SK-N-SH (cell line): ENCODE measurements around the gene ADAMTS17.

ENCODE experiments used
- CHD2 ChIP-seq: fragments of 150-350 bp; IDR thresholded peaks from 2 replicates; pipeline ENCODE4 v1.6.1; 2018; ENCODE audit warnings: low read length; ENCODE audit not compliant: partially characterized antibody
- EP300 ChIP-seq, 2 experiments: IDR thresholded peaks; 2 replicates each; pipeline versions ENCODE4 v1.4.0 to v1.6.1; 2012; ENCODE audit warnings: borderline replicate concordance in 1 of 2, low read depth in 1 of 2, low read length in 1 of 2
- FOXJ3 ChIP-seq: sonication (generic); formaldehyde crosslinking; IDR thresholded peaks from 2 replicates; pipeline ENCODE4 v1.5.1; 2020; ENCODE audit warnings: mild to moderate bottlenecking, missing genetic modification reagents
- FOXM1 ChIP-seq: IDR thresholded peaks from 2 replicates; pipeline ENCODE4 v1.4.0; 2012; ENCODE audit warnings: low read depth, mild to moderate bottlenecking
- GATA2 ChIP-seq: sonication (generic); formaldehyde crosslinking; IDR thresholded peaks from 2 replicates; pipeline ENCODE4 v1.5.0; 2020; ENCODE audit warnings: mild to moderate bottlenecking, missing genetic modification reagents
- MXI1 ChIP-seq: IDR thresholded peaks from 2 replicates; pipeline ENCODE4 v1.6.1; 2012; ENCODE audit warnings: mild to moderate bottlenecking, low read depth, low read length, improper control_type of control experiment
- NFIC ChIP-seq: IDR thresholded peaks from 2 replicates; pipeline ENCODE4 v1.4.0; 2012; ENCODE audit warnings: borderline replicate concordance
- NRF1 ChIP-seq: IDR thresholded peaks from 2 replicates; pipeline ENCODE4 v1.6.1; 2012; ENCODE audit warnings: low read depth, mild to moderate bottlenecking, low read length
- POLR2AphosphoS5 ChIP-seq: IDR thresholded peaks from 2 replicates; pipeline ENCODE4 v1.6.1; 2012; ENCODE audit warnings: low read depth, low read length
- RCOR1 ChIP-seq: fragments of 150-350 bp; IDR thresholded peaks from 2 replicates; pipeline ENCODE4 v1.6.1; 2017; ENCODE audit warnings: antibody characterized with exemption, low read length
- TAF1 ChIP-seq: IDR thresholded peaks from 2 replicates; pipeline ENCODE4 v1.6.1; 2012; ENCODE audit warnings: low read depth, mild to moderate bottlenecking, low read length, moderate library complexity, borderline replicate concordance
- TF ChIP-seq, protein P1 (sequence below): fragments of 200-600 bp; sonication (generic); IDR thresholded peaks from 2 replicates; pipeline ENCODE4 v1.6.1; 2017; ENCODE audit warnings: antibody characterized with exemption, mild to moderate bottlenecking, moderate library complexity
- TF ChIP-seq, protein P2 (sequence below): IDR thresholded peaks from 2 replicates; pipeline ENCODE4; 2012

DNA sequence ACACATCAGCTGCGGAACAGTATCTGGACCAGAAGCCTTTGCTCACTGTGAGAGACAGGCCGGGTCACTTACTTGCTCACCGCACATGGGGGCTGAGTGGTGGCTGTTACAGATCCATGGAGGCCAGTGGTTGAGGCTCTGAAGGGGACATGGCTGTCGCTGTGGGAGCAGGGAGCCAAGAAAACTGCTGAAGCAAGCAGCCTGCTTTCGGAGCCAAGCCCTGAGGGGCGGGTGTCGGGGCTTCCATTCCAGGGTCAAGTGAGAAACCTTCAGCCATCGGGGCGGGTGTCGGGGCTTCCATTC, 42.3 kb upstream of the ADAMTS17 start:
- TF ChIP-seq POLR2AphosphoS5 = no peak
- TF ChIP-seq, protein P1, sequence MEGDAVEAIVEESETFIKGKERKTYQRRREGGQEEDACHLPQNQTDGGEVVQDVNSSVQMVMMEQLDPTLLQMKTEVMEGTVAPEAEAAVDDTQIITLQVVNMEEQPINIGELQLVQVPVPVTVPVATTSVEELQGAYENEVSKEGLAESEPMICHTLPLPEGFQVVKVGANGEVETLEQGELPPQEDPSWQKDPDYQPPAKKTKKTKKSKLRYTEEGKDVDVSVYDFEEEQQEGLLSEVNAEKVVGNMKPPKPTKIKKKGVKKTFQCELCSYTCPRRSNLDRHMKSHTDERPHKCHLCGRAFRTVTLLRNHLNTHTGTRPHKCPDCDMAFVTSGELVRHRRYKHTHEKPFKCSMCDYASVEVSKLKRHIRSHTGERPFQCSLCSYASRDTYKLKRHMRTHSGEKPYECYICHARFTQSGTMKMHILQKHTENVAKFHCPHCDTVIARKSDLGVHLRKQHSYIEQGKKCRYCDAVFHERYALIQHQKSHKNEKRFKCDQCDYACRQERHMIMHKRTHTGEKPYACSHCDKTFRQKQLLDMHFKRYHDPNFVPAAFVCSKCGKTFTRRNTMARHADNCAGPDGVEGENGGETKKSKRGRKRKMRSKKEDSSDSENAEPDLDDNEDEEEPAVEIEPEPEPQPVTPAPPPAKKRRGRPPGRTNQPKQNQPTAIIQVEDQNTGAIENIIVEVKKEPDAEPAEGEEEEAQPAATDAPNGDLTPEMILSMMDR = no peak
- no peak for TF ChIP-seq TAF1
- no peak for TF ChIP-seq NRF1
- no peak for TF ChIP-seq EP300 (IDR thresholded peaks at IDR 0.05; ENCODE audit: borderline replicate concordance in 1 of 2, low read depth in 1 of 2, low read length in 1 of 2)
- no peak for TF ChIP-seq CHD2
- no peak for TF ChIP-seq RCOR1
- TF ChIP-seq NFIC = no peak
- TF ChIP-seq, protein P2, sequence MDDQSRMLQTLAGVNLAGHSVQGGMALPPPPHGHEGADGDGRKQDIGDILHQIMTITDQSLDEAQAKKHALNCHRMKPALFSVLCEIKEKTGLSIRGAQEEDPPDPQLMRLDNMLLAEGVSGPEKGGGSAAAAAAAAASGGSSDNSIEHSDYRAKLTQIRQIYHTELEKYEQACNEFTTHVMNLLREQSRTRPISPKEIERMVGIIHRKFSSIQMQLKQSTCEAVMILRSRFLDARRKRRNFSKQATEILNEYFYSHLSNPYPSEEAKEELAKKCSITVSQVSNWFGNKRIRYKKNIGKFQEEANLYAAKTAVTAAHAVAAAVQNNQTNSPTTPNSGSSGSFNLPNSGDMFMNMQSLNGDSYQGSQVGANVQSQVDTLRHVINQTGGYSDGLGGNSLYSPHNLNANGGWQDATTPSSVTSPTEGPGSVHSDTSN = no peak
- TF ChIP-seq FOXJ3 (CRISPR knock-in tag) = no peak
- no peak for TF ChIP-seq FOXM1
- TF ChIP-seq MXI1 = no peak
- no peak for TF ChIP-seq GATA2 (CRISPR knock-in tag)
